Psoas muscle (tissue), 8 donors: ENCODE results near the gene PDZD2. TPM values are rescaled to one million over a fixed set of nuclear protein-coding genes. Genes with fewer than 3 reads are reported as not detected.

Experiments used
- ATAC-seq, 4 donors: fragments of 200-7000 bp; cut with Tn5 transposase; one replicate each; pipeline ENCODE4 v1.9.1; 2020; ENCODE audit warnings: moderate library complexity in 3 of 4, mild to moderate bottlenecking in 2 of 4
- DNase-seq, 2 donors: peaks; one replicate each; pipeline ENCODE4 v3.0.0-alpha.2; 2020
- H3K27ac ChIP-seq: fragments of 200-600 bp; one replicate; pipeline ENCODE4 v1.8.0; 2022
- H3K27me3 ChIP-seq, 3 donors: fragments of 200-600 bp in 1 of 3; one replicate each; pipeline versions ENCODE4 v1.6.1 to v1.8.0; 2013 to 2022; ENCODE audit warnings: low read length in 2 of 3, mild to moderate bottlenecking in 2 of 3, moderate library complexity in 1 of 3; ENCODE audit not compliant: insufficient read depth in 3 of 3
- H3K36me3 ChIP-seq, 2 donors: fragments of 200-600 bp in 1 of 2; one replicate each; pipeline versions ENCODE4 v1.6.1 to v1.8.0; 2013 to 2022; ENCODE audit warnings: low read depth in 1 of 2, mild to moderate bottlenecking in 1 of 2, moderate library complexity in 1 of 2; ENCODE audit not compliant: insufficient read depth in 1 of 2
- H3K4me1 ChIP-seq: fragments of 200-600 bp; one replicate; pipeline ENCODE4 v1.8.0; 2022
- H3K4me3 ChIP-seq: fragments of 200-600 bp; one replicate; pipeline ENCODE4 v1.8.0; 2022; ENCODE audit warnings: mild to moderate bottlenecking
- H3K9me3 ChIP-seq: fragments of 200-600 bp; one replicate; pipeline ENCODE4 v1.8.0; 2022
- CTCF ChIP-seq: fragments of 200-600 bp; IDR thresholded peaks from one replicate; pipeline ENCODE4 v1.8.0; 2022; ENCODE audit warnings: antibody characterized with exemption
- WGBS, 3 donors: extraction: QIAGEN DNeasy Blood & Tissue Kit; methylation state at CpG; one replicate each; pipeline versions ENCODE4 v1.1.6 to v1.1.7; 2013; 5-methylcytosine and 5-hydroxymethylcytosine counted together
- intact Hi-C, 2 donors: fragments of 100-400 bp; cut with DNase I; formaldehyde crosslinking; loops; one replicate each; pipeline versions ENCODE4 v1.11.0 to v1.14.2; 2022
- polyA plus RNA-seq, 3 donors: library from polyadenylated mRNA; stranded (reverse); fragments of 200-250 nt; gene quantifications; one replicate each; pipeline ENCODE4 v1.2.3, GENCODE V29; 2013
- total RNA-seq, 4 donors: library from RNA; stranded (reverse); fragmentation: NEBNext Ultra II Directional in 2 of 4; extraction: Animal tissue kit (Norgen Biotek cat#: 25700) in 2 of 4; gene quantifications; one replicate each; pipeline versions ENCODE4 v1.2.1 to v1.2.4, GENCODE V29; 2021 to 2023
- donor health status: healthy with polysubstance abuse.
- donor health status: DM: no; HTN: no; CAD: no; lungs with moderate emphysema.
- donor health status: Bipolar disorder and iron deficiency.
- donor health status: healthy.
- donor health status: DM: yes; HTN: yes; CAD: no.
- donor health status: DM: no; HTN: no; CAD: no.
- donor health status: DM: no; HTN: no; CAD: no.
- donor health status: DM: yes; HTN: yes; CAD: no.

Gene PDZD2
- total and polyA plus RNA-seq, 7 donors, result 1.4 to 17.5 (median 4.5) TPM

- no peak for TF ChIP-seq CTCF
- Histone ChIP-seq H3K36me3 (no peaks in the 10 kb centered on the region), H3K9me3 (no peaks in the 10 kb centered on the region), H3K27ac (no peak overlapping the region), H3K4me1 (no peaks in the 10 kb centered on the region), H3K4me3 (no peak overlapping the region), H3K27me3 (no peaks in the 10 kb centered on the region)
- peak in 2 of 4 donors; percentile 27 to 52 for ATAC-seq
- no peak for DNase-seq
- intact Hi-C loops, result no loop called here
- 69 to 81% (median 71%) methylated on average over 11 of the region's 11 CpGs for WGBS, 3 donors
These were observed 18.5 kb downstream of the PDZD2 start for GRCh38 chr5:31657315-31657979.

GRCh38 chr5:31661257-31661656, 22.3 kb downstream of the PDZD2 start:
- H3K4me1 ChIP-seq, result no peaks in the 10 kb centered on the region
- H3K27me3 ChIP-seq, result peaks cover 0 to 2% (median 0%) of the 10 kb centered on the region in 3 donors
- intact Hi-C loops, result no loop called here
- H3K36me3 ChIP-seq, result no peaks in the 10 kb centered on the region
- no peak for TF ChIP-seq CTCF
- no peak overlapping the region for H3K4me3 ChIP-seq
- no peak overlapping the region for H3K27ac ChIP-seq
- DNase-seq, result no peak
- no peaks in the 10 kb centered on the region for H3K9me3 ChIP-seq
- peak in 3 of 4 donors; percentile 60 to 69 (median 67) for ATAC-seq
- 50 to 66% (median 53%) methylated on average over 4 of the region's 4 CpGs for WGBS, 3 donors

GRCh38 chr5:31663519-31663918, 24.6 kb downstream of the PDZD2 start:
- DNase-seq (peak in 1 of 2 donors; percentile 25), ATAC-seq (peak; percentile 25 to 74 (median 67))
- H3K4me3 ChIP-seq, result no peak overlapping the region
- no peak overlapping the region for H3K27ac ChIP-seq
- no peak for TF ChIP-seq CTCF
- peaks cover 0 to 2% (median 0%) of the 10 kb centered on the region in 3 donors for H3K27me3 ChIP-seq
- no peaks in the 10 kb centered on the region for H3K36me3 ChIP-seq
- WGBS, 3 donors, result 35 to 56% (median 39%) methylated on average over 7 of the region's 7 CpGs
- no peaks in the 10 kb centered on the region for H3K4me1 ChIP-seq
- no peaks in the 10 kb centered on the region for H3K9me3 ChIP-seq
- intact Hi-C loops, result no loop called here

DNA sequence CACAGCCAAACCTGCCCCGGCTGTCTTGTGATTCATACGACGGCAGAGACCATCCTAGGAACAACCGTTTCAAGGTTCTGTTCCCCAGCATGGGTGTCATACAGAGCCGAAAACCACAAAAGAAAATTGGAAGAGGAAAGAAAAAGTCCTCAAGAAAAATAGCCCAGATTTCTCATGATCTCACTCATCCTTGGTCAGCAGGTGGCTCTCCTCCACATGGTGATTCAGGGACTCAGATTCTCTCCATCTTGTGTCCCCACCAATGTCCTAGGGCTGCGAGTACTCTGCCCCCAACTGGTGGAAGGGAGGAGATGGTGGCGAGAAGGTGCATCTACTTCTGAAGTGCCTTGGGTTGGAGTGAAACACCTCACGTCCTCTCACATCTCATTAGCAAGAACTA, 25.6 kb downstream of the PDZD2 start:
- H3K36me3 ChIP-seq, result no peaks in the 10 kb centered on the region
- ATAC-seq, result no peak
- no peak for TF ChIP-seq CTCF

GRCh38 chr5:31671339-31671741, 32.4 kb downstream of the PDZD2 start:
- Histone ChIP-seq H3K27ac (no peak overlapping the region), H3K27me3 (no peaks in the 10 kb centered on the region), H3K4me3 (no peak overlapping the region), H3K36me3 (no peaks in the 10 kb centered on the region), H3K4me1 (no peaks in the 10 kb centered on the region), H3K9me3 (no peaks in the 10 kb centered on the region)
- ATAC-seq, result peak; percentile 36 to 68 (median 64)
- no peak for TF ChIP-seq CTCF
- WGBS, 3 donors, result 30 to 42% (median 33%) methylated on average over 9 of the region's 9 CpGs
- DNase-seq, result peak; percentile 36 to 60
- intact Hi-C loops, result no loop called here

More for the DNA sequence above, 25.6 kb downstream of the PDZD2 start:
- H3K4me3 ChIP-seq, result no peak overlapping the region
- WGBS, 3 donors, result 83 to 90% (median 85%) methylated on average over 8 of the region's 8 CpGs
- H3K9me3 ChIP-seq, result no peaks in the 10 kb centered on the region
- no peak for DNase-seq
- H3K27me3 ChIP-seq, result peaks cover 0 to 2% (median 0%) of the 10 kb centered on the region in 3 donors
- H3K4me1 ChIP-seq, result no peaks in the 10 kb centered on the region
- no peak overlapping the region for H3K27ac ChIP-seq
- intact Hi-C loops, result no loop called here
